HFFc6 (cell line): ENCODE measurements around the gene SVIL. TPM values are rescaled to one million over a fixed set of nuclear protein-coding genes. Genes with fewer than 3 reads are reported as not detected.
"Not testable (repeated sequence)": the region's sequence is repeated elsewhere in the genome, so short reads cannot be mapped to it uniquely, and the experiment has no call there.

ENCODE experiments used
- DNase-seq: peaks from one replicate; pipeline ENCODE4 v3.0.0-alpha.2; 2018
- H3K27ac Mint-ChIP-seq: 2 replicates; pipeline ENCODE4 v1.8.0; 2020; ENCODE audit warnings: mild to moderate bottlenecking, mixed read lengths
- H3K27me3 Mint-ChIP-seq: 2 replicates; pipeline ENCODE4 v1.8.0; 2021; ENCODE audit warnings: mild to moderate bottlenecking, moderate library complexity, mixed read lengths; ENCODE audit not compliant: insufficient read depth
- H3K36me3 Mint-ChIP-seq: 2 replicates; pipeline ENCODE4 v1.8.0; 2021; ENCODE audit warnings: low read depth, mixed read lengths
- H3K4me1 Mint-ChIP-seq: 2 replicates; pipeline ENCODE4 v1.8.0; 2020; ENCODE audit warnings: low read depth, mixed read lengths
- H3K4me3 Mint-ChIP-seq: 2 replicates; pipeline ENCODE4 v1.8.0; 2020; ENCODE audit warnings: mild to moderate bottlenecking, moderate library complexity, mixed read lengths
- H3K9me3 Mint-ChIP-seq: 2 replicates; pipeline ENCODE4 v1.8.0; 2020; ENCODE audit warnings: mild to moderate bottlenecking, mixed read lengths
- total RNA-seq, 6 experiments: library from RNA; stranded (reverse); fragmentation: NEBNext Ultra II Directional; extraction: Animal tissue kit (Norgen Biotek cat#: 25700); gene quantifications; 2 replicates in 1 of 6; 3 replicates in 5 of 6; pipeline ENCODE4 v1.2.3, GENCODE V29; 2021
- TF ChIP-seq, protein P1 (sequence below): fragments of 200-600 bp; sonication (generic); IDR thresholded peaks from 2 replicates; pipeline ENCODE4 v1.5.0; 2021; ENCODE audit warnings: antibody characterized with exemption, mild to moderate bottlenecking

Gene SVIL
- total RNA-seq, 6 experiments from 2014 or later, result 0.22 to 0.89 (median 0.48) TPM

DNA sequence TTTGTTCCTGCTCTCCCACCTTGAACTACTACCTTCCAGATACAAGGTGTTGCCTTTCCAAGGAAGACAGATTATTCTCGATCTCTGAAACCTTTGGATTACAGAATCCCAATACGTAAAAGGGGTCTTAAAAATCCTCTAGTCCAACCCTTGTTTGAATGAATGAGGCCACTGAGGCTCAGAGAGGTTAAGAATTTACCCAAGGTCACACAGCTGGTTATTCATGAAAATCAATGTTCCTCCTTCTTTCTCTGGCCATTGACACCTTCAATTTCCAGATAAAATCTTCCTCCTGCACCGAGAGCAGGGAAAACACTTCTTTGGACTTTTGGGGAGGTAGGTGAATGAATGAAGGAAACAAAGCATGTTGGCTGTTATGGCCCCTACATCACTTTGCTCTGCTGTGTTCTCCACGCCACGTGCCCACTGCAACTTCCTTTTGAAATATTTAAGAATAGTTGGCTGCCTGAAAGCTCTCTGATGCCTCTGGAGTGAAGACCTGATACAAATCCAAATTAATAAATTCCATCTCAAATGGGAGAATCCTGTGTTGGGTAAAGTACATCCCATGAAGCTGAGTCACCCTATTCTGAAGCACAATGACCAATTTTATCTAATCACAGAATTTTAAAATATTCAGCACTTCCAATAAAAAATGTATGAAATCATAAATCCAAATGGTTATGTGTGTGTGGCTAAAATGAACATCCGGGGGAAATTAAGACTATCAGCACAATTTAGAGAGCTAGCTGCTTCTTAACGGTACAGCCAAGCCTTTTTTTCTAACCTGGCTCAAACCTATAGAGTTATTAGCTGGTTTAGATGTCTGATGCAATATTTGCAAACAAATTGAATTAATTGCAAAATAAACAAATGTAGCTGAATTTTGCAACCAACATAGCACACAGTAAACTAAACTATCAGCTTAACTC is 7.3 kb downstream of the SVIL start:
- H3K36me3 Mint-ChIP-seq, result no peaks in the 10 kb centered on the region
- no peak overlapping the region for H3K27ac Mint-ChIP-seq
- TF ChIP-seq, protein P1, sequence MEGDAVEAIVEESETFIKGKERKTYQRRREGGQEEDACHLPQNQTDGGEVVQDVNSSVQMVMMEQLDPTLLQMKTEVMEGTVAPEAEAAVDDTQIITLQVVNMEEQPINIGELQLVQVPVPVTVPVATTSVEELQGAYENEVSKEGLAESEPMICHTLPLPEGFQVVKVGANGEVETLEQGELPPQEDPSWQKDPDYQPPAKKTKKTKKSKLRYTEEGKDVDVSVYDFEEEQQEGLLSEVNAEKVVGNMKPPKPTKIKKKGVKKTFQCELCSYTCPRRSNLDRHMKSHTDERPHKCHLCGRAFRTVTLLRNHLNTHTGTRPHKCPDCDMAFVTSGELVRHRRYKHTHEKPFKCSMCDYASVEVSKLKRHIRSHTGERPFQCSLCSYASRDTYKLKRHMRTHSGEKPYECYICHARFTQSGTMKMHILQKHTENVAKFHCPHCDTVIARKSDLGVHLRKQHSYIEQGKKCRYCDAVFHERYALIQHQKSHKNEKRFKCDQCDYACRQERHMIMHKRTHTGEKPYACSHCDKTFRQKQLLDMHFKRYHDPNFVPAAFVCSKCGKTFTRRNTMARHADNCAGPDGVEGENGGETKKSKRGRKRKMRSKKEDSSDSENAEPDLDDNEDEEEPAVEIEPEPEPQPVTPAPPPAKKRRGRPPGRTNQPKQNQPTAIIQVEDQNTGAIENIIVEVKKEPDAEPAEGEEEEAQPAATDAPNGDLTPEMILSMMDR, result no peak
- no peak overlapping the region for H3K4me3 Mint-ChIP-seq
- no peaks in the 10 kb centered on the region for H3K9me3 Mint-ChIP-seq
- peaks cover 18% of the 10 kb centered on the region for H3K27me3 Mint-ChIP-seq
- H3K4me1 Mint-ChIP-seq, result peaks cover 9% of the 10 kb centered on the region
- DNase-seq, result peak; percentile 10

DNA sequence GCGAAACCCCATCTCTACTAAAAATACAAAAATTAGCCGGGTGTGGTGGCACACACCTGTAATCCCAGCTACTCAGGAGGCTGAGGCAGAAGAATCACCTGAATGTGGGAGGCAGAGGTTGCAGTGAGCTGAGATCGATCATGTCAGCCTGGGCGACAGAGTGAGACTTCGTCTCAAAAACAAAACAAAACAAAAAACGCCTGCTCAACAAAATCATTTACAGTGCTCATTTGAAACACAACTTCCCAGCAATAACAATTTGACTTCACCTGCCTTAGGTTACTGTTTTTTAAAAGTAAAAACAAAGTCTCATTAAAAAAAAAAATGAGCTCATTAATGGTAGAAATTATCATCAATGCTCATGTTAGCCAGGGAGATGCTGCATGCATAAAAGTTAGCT is 10.4 kb downstream of the SVIL start:
- H3K27me3 Mint-ChIP-seq, result peaks cover 21% of the 10 kb centered on the region
- H3K36me3 Mint-ChIP-seq, H3K27ac Mint-ChIP-seq, H3K4me3 Mint-ChIP-seq, H3K4me1 Mint-ChIP-seq, H3K9me3 Mint-ChIP-seq, DNase-seq: not testable (repeated sequence)

DNA sequence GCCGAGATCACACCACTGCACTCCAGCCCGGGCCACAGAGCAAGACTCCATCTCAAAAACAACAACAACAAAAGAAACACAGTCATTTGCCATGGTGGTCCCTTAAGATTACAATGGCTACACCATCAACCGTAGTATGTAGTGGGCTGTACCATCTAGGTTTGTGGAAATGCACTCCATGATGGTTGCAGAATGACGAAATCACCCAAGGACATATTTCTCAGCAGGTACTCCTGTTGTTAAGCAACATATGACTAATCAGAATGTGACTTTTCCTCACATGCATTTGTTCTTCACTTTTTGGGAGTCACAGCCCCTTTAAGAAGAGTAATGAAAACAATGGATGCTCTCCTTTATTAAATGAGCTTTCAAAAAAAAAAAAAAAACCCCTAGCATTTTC is 11.0 kb downstream of the SVIL start:
- Mint-ChIP-seq H3K27me3 (peaks cover 26% of the 10 kb centered on the region), H3K36me3 (no peaks in the 10 kb centered on the region), H3K27ac (no peak overlapping the region), H3K9me3 (no peaks in the 10 kb centered on the region), H3K4me1 (peaks cover 15% of the 10 kb centered on the region), H3K4me3 (no peak overlapping the region)
- no peak for DNase-seq
- TF ChIP-seq, protein P1, result no peak

DNA sequence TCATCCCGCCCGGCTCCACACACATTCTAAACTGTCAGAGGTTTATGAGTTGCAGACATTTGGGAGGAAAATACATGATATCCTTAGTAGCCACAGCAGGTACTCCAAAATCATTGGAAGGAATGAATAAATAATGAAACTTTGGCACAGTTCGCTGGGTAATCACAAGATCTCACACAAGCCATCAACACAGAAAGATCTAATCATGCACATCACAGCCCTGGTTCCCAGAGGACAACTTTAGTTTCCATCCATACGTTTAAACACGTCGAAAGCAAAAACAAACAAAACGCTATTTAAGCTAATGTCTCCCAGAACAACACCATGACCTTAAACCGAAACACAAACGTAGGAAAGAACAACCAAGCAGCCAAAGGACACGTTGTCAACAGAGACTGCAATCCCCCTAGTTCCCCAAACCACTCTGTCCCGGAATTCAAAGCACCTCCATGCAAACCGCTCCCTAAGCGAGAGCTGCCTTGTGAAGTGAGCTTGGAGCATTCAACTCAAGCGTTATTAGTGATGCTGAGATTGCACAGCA is 12.3 kb downstream of the SVIL start:
- TF ChIP-seq, protein P1, result no peak
- no peak overlapping the region for H3K27ac Mint-ChIP-seq
- H3K4me1 Mint-ChIP-seq, result peaks cover 10% of the 10 kb centered on the region
- H3K4me3 Mint-ChIP-seq, result no peak overlapping the region
- H3K36me3 Mint-ChIP-seq, result no peaks in the 10 kb centered on the region
- DNase-seq, result no peak
- peaks cover 36% of the 10 kb centered on the region for H3K27me3 Mint-ChIP-seq
- no peaks in the 10 kb centered on the region for H3K9me3 Mint-ChIP-seq

DNA sequence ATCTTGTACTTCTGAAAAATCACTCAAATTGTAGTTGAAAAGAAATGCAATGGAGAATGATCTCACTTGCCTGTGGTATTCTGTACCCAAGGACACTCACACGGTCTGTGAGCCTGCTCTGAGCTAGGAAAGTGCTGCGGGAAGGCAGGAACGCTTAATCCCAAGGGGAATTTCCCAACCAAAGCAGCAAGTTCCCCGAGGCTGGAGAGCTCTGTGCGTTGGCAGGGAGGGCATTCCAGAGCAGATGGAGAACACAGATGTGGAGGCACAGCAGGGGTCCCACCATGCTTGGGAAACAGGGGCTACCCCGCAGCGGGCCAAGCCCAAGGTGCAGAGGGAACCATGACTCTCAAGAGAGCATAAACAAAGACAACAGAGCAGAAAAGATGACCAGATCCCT is 13.6 kb downstream of the SVIL start:
- Mint-ChIP-seq H3K27me3 (peaks cover 36% of the 10 kb centered on the region), H3K4me3 (no peak overlapping the region), H3K27ac (no peak overlapping the region), H3K36me3 (no peaks in the 10 kb centered on the region), H3K9me3 (no peaks in the 10 kb centered on the region), H3K4me1 (peaks cover 7% of the 10 kb centered on the region; the same call in 1 of the 2 replicates)
- DNase-seq, result no peak
- TF ChIP-seq, protein P1, result no peak

DNA sequence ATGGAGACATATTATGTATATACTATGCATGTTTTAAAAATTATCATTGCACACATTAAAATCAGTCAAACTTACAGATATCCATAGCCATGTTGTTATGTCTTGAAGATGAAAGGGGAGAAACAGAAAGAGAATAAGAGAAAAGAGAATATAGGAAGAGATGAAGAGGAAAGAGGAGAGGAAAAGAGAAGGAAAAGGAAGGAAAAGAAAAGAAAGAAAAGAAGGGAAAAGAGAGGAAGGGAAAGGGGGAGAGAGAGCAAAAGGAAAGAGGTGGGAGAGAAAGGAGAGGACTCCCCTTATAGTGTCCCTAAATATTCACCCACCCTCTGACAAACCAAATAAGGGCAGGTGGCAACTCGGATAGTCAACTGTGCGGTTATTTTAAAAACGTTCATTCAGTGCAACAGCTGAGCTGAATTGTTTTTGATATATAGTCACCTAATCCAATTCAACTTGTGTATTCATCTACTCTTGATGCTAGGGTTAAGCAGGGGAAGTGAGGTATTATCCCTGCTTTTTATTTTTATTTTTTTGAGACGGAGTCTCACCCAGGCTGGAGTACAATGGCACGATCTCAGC is 14.6 kb downstream of the SVIL start:
- Mint-ChIP-seq H3K4me3 (no peak overlapping the region), H3K4me1 (peaks cover 7% of the 10 kb centered on the region; the same call in 1 of the 2 replicates), H3K36me3 (no peaks in the 10 kb centered on the region), H3K27me3 (peaks cover 35% of the 10 kb centered on the region), H3K9me3 (no peaks in the 10 kb centered on the region), H3K27ac (no peak overlapping the region)
- DNase-seq, result no peak
- TF ChIP-seq, protein P1, result no peak
